ENCODE measurements around the gene WNT4. TPM values are rescaled to one million over a fixed set of nuclear protein-coding genes. Genes with fewer than 3 reads are reported as not detected.

The WNT4 gene
- total RNA-seq, 4 donors from 2014 or later = 0.12 to 0.27 (median 0.27) TPM; not detected in 1

GRCh38 chr1:22115286-22115685 lies 27.6 kb downstream of the WNT4 start:
- Histone ChIP-seq H3K27me3 (no peaks in the 10 kb centered on the region), H3K4me3 (no peak overlapping the region), H3K36me3 (peaks cover 0 to 58% of the 10 kb centered on the region in 2 donors), H3K9me3 (no peaks in the 10 kb centered on the region), H3K27ac (no peak overlapping the region), H3K4me1 (peaks cover 0 to 75% (median 13%) of the 10 kb centered on the region in 3 donors)
- 88 to 90% methylated on average over 3 to 5 of the region's 6 CpGs for WGBS, 2 donors (ENCODE audit: low coverage in 1 of 2)
- TF ChIP-seq CTCF (IDR thresholded peaks at IDR 0.05) (no peak), EP300 (IDR thresholded peaks at IDR 0.05) (no peak), POLR2A (IDR thresholded peaks at IDR 0.05) (no peak), POLR2AphosphoS5 (IDR thresholded peaks at IDR 0.05) (no peak)
- no peak for ATAC-seq

- no peak for TF ChIP-seq EP300 (IDR thresholded peaks at IDR 0.05)
- TF ChIP-seq POLR2AphosphoS5 (IDR thresholded peaks at IDR 0.05) = no peak
- Histone ChIP-seq H3K27me3 (no peaks in the 10 kb centered on the region), H3K9me3 (no peaks in the 10 kb centered on the region), H3K4me3 (no peak overlapping the region), H3K4me1 (peaks cover 0 to 78% (median 13%) of the 10 kb centered on the region in 3 donors), H3K36me3 (peaks cover 0 to 49% of the 10 kb centered on the region in 2 donors), H3K27ac (no peak overlapping the region)
- ATAC-seq = no peak
- 40 to 45% methylated on average over 1 to 2 of the region's 18 CpGs for WGBS, 2 donors (ENCODE audit: low coverage in 1 of 2)
Observed at GRCh38 chr1:22114083-22115012, 28.5 kb downstream of the WNT4 start.

- Histone ChIP-seq H3K4me1 (peaks cover 0 to 87% (median 13%) of the 10 kb centered on the region in 3 donors), H3K9me3 (no peaks in the 10 kb centered on the region), H3K27me3 (no peaks in the 10 kb centered on the region), H3K36me3 (peaks cover 0 to 36% of the 10 kb centered on the region in 2 donors), H3K27ac (no peak overlapping the region), H3K4me3 (no peak overlapping the region)
- WGBS, 2 donors (ENCODE audit: low coverage in 1 of 2) = 50% methylated on average over 2 of the region's 3 CpGs; no CpG with 5 or more reads in 1 of the 2 donors
- no peak for ATAC-seq
- TF ChIP-seq POLR2AphosphoS5 (IDR thresholded peaks at IDR 0.05) = no peak
- no peak for TF ChIP-seq EP300 (IDR thresholded peaks at IDR 0.05)
- TF ChIP-seq POLR2A (IDR thresholded peaks at IDR 0.05) = no peak
- TF ChIP-seq CTCF (IDR thresholded peaks at IDR 0.05) = no peak
Observed at GRCh38 chr1:22112554-22112953, 30.3 kb downstream of the WNT4 start.

GRCh38 chr1:22111620-22112019 lies 31.3 kb downstream of the WNT4 start:
- Histone ChIP-seq H3K27me3 (no peaks in the 10 kb centered on the region), H3K4me3 (no peak overlapping the region), H3K36me3 (peaks cover 0 to 36% of the 10 kb centered on the region in 2 donors), H3K4me1 (peaks cover 0 to 78% (median 9%) of the 10 kb centered on the region in 3 donors), H3K9me3 (no peaks in the 10 kb centered on the region), H3K27ac (no peak overlapping the region)
- peak; percentile 46 for ATAC-seq
- 49% methylated on average over 3 of the region's 3 CpGs; no CpG with 5 or more reads in 1 of the 2 donors for WGBS, 2 donors (ENCODE audit: low coverage in 1 of 2)
- TF ChIP-seq CTCF (IDR thresholded peaks at IDR 0.05) = no peak
- TF ChIP-seq EP300 (IDR thresholded peaks at IDR 0.05) = no peak
- no peak for TF ChIP-seq POLR2AphosphoS5 (IDR thresholded peaks at IDR 0.05)
- TF ChIP-seq POLR2A (IDR thresholded peaks at IDR 0.05) = no peak

- Histone ChIP-seq H3K9me3 (no peaks in the 10 kb centered on the region), H3K4me1 (peaks cover 0 to 74% (median 9%) of the 10 kb centered on the region in 3 donors), H3K4me3 (no peak overlapping the region), H3K27me3 (no peaks in the 10 kb centered on the region), H3K27ac (no peak overlapping the region), H3K36me3 (peaks cover 0 to 36% of the 10 kb centered on the region in 2 donors)
- no peak for ATAC-seq
- WGBS, 2 donors (ENCODE audit: low coverage in 1 of 2) = 89% methylated on average over 1 of the region's 1 CpG; no CpG with 5 or more reads in 1 of the 2 donors
- TF ChIP-seq EP300 (IDR thresholded peaks at IDR 0.05) (no peak), CTCF (IDR thresholded peaks at IDR 0.05) (no peak), POLR2A (IDR thresholded peaks at IDR 0.05) (no peak), POLR2AphosphoS5 (IDR thresholded peaks at IDR 0.05) (no peak)
Observed at GRCh38 chr1:22111115-22111514, 31.8 kb downstream of the WNT4 start.

Measured in gastroesophageal sphincter (tissue), 4 donors.